ENCODE measurements around the gene HOXA3. TPM values are rescaled to one million over a fixed set of nuclear protein-coding genes. Genes with fewer than 3 reads are reported as not detected.

HOXA3 gene
- total RNA-seq, 2 donors from 2014 or later: 6.5 to 29.3 TPM

GRCh38 chr7:27097686-27098577 lies 54.5 kb downstream of the HOXA3 start:
- no peak for TF ChIP-seq CTCF (IDR thresholded peaks at IDR 0.05)
- Histone ChIP-seq H3K4me1 (ENCODE audit: control insufficient read depth in 1 of 2, low read depth in 2 of 2) (peaks cover 10 to 35% of the 10 kb centered on the region in 2 donors), H3K27me3 (replicated peaks; ENCODE audit: insufficient read depth) (no peaks in the 10 kb centered on the region), H3K27ac (peak overlapping the region; percentile 87 to 96), H3K4me3 (peak overlapping the region; percentile 99), H3K36me3 (no peaks in the 10 kb centered on the region), H3K9me3 (no peaks in the 10 kb centered on the region)
- no peak for ATAC-seq (ENCODE audit: insufficient number of reproducible peaks, low FRiP score, low read depth)
- no peak for DNase-seq (ENCODE audit: low spot score)

- Histone ChIP-seq H3K27me3 (replicated peaks; ENCODE audit: insufficient read depth) (no peaks in the 10 kb centered on the region), H3K36me3 (no peaks in the 10 kb centered on the region), H3K27ac (peak overlapping the region; percentile 87 to 96), H3K4me1 (ENCODE audit: control insufficient read depth in 1 of 2, low read depth in 2 of 2) (peaks cover 10 to 35% of the 10 kb centered on the region in 2 donors), H3K9me3 (no peaks in the 10 kb centered on the region), H3K4me3 (peak overlapping the region; percentile 99)
- no peak for TF ChIP-seq CTCF (IDR thresholded peaks at IDR 0.05)
- DNase-seq (ENCODE audit: low spot score) (no peak), ATAC-seq (ENCODE audit: insufficient number of reproducible peaks, low FRiP score, low read depth) (no peak)
Observed at GRCh38 chr7:27096768-27097514, 55.4 kb downstream of the HOXA3 start.

- peaks cover 10 to 35% of the 10 kb centered on the region in 2 donors for H3K4me1 ChIP-seq (ENCODE audit: control insufficient read depth in 1 of 2, low read depth in 2 of 2)
- TF ChIP-seq CTCF (IDR thresholded peaks at IDR 0.05): no peak
- no peaks in the 10 kb centered on the region for H3K9me3 ChIP-seq
- ATAC-seq (ENCODE audit: insufficient number of reproducible peaks, low FRiP score, low read depth): peak; percentile 88
- no peak for DNase-seq (ENCODE audit: low spot score)
- H3K36me3 ChIP-seq: no peaks in the 10 kb centered on the region
- H3K4me3 ChIP-seq: peak within 1 kb of the TSS; percentile 99
- no peaks in the 10 kb centered on the region for H3K27me3 ChIP-seq (replicated peaks; ENCODE audit: insufficient read depth)
- peak within 1 kb of the TSS; percentile 87 to 96 for H3K27ac ChIP-seq
Observed at GRCh38 chr7:27095897-27096767, 56.3 kb downstream of the HOXA3 start, which contains the start of gene HOXA1. TSS of gene HOXA1 (minus strand) at chr7:27096000. CDS start at chr7:27095912, 88 bp downstream.

- ATAC-seq (ENCODE audit: insufficient number of reproducible peaks, low FRiP score, low read depth): no peak
- no peaks in the 10 kb centered on the region for H3K9me3 ChIP-seq
- no peak for TF ChIP-seq CTCF (IDR thresholded peaks at IDR 0.05)
- H3K27me3 ChIP-seq (replicated peaks; ENCODE audit: insufficient read depth): no peaks in the 10 kb centered on the region
- no peak for DNase-seq (ENCODE audit: low spot score)
- H3K36me3 ChIP-seq: no peaks in the 10 kb centered on the region
- H3K27ac ChIP-seq: no peak overlapping the region
- H3K4me3 ChIP-seq: peak overlapping the region; percentile 99
- H3K4me1 ChIP-seq (ENCODE audit: control insufficient read depth in 1 of 2, low read depth in 2 of 2): peaks cover 8 to 31% of the 10 kb centered on the region in 2 donors
Observed at GRCh38 chr7:27095050-27095896, 57.1 kb downstream of the HOXA3 start.

All from thoracic aorta (tissue), 2 donors.